GM12878 (cell line): ENCODE measurements around the gene SRRM3. TPM values are rescaled to one million over a fixed set of nuclear protein-coding genes. Genes with fewer than 3 reads are reported as not detected.

ENCODE experiments used
- ATAC-seq: fragments of 200-7000 bp; cut with Tn5 transposase; 3 replicates; pipeline ENCODE4 v1.9.1; 2020; ENCODE audit warnings: mild to moderate bottlenecking, moderate library complexity
- BruUV-seq: library from RNA; stranded (reverse); fragments of 400-500 nt; replicated peaks from 2 replicates; lab custom pipeline; 2021; lab: Mats Ljungman, UMichigan
- CTCF ChIA-PET: fragments of 300-600 bp; sonication (Branson Sonifier 250); formaldehyde crosslinking; extraction: SDS; loops from one replicate; lab custom pipeline; 2021; ENCODE audit warnings: inconsistent platforms; lab: Yijun Ruan, JAX
- POLR2A ChIA-PET: fragments of 350-600 bp; formaldehyde crosslinking; extraction: SDS; loops from one replicate; lab custom pipeline; 2021; ENCODE audit warnings: inconsistent platforms; lab: Charles Lee
- RAD21 ChIA-PET: fragments of 300-600 bp; sonication (Branson Sonifier 250); formaldehyde crosslinking; loops from one replicate; lab custom pipeline; 2023; ENCODE audit warnings: antibody characterized with exemption; ENCODE audit not compliant: unreplicated experiment; lab: Charles Lee
- SMC1A ChIA-PET: fragments of 300-600 bp; sonication (Branson Sonifier 250); formaldehyde crosslinking; loops from one replicate; lab custom pipeline; 2023; ENCODE audit not compliant: unreplicated experiment, uncharacterized antibody; lab: Charles Lee
- DNase-seq: peaks from one replicate; pipeline ENCODE4 v3.0.0-alpha.2; 2011; ENCODE audit warnings: low read depth, low spot score
- FAIRE-seq: peaks from 3 replicates; lab custom pipeline; 2011; peaks lifted over from hg19 to GRCh38; lab: Jason Lieb, UNC
- H2AFZ ChIP-seq: 2 replicates; pipeline ENCODE4 v1.6.0; 2011; ENCODE audit warnings: low read depth, low read length, control low read depth; ENCODE audit not compliant: control insufficient read depth
- H3K27ac ChIP-seq: 2 replicates; pipeline ENCODE4 v1.5.1; 2011; ENCODE audit warnings: control low read depth; ENCODE audit not compliant: control insufficient read depth, insufficient read depth
- H3K27me3 ChIP-seq, 2 experiments: replicated peaks in 1 of 2; 2 replicates each; pipeline versions ENCODE4 v1.6.0 to v1.6.1; 2011; ENCODE audit warnings: low read length in 1 of 2; ENCODE audit not compliant: control insufficient read depth in 2 of 2, insufficient read depth in 2 of 2
- H3K36me3 ChIP-seq, 2 experiments: 2 replicates each; pipeline ENCODE4 v1.5.1; 2011; ENCODE audit warnings: low read length in 1 of 2; ENCODE audit not compliant: control insufficient read depth in 2 of 2, insufficient read depth in 2 of 2
- H3K4me1 ChIP-seq: 2 replicates; pipeline ENCODE4 v1.6.1; 2011; ENCODE audit warnings: mild to moderate bottlenecking, low read length, moderate library complexity, mixed read lengths; ENCODE audit not compliant: control insufficient read depth, insufficient read depth
- H3K4me2 ChIP-seq: 2 replicates; pipeline ENCODE4 v1.6.0; 2011; ENCODE audit warnings: control low read depth; ENCODE audit not compliant: control insufficient read depth, insufficient read depth
- H3K4me3 ChIP-seq: fragments of 200-600 bp; sonication (generic); 2 replicates; pipeline ENCODE4 v1.5.1; 2016
- H3K79me2 ChIP-seq: 2 replicates; pipeline ENCODE4 v1.6.0; 2011; ENCODE audit warnings: low read length; ENCODE audit not compliant: control insufficient read depth, insufficient read depth
- H3K9ac ChIP-seq: 2 replicates; pipeline ENCODE4 v1.8.0; 2011; ENCODE audit warnings: low read length, control low read depth, mixed read lengths; ENCODE audit not compliant: control insufficient read depth, insufficient read depth
- H3K9me3 ChIP-seq: replicated peaks from 3 replicates; pipeline ENCODE4 v1.5.1; 2011; ENCODE audit warnings: mild to moderate bottlenecking, low read length; ENCODE audit not compliant: control insufficient read depth, insufficient read depth
- H4K20me1 ChIP-seq: 2 replicates; pipeline ENCODE4 v1.6.0; 2011; ENCODE audit not compliant: control insufficient read depth, insufficient read depth
- BACH1 ChIP-seq: fragments of 450-650 bp; IDR thresholded peaks from 2 replicates; pipeline ENCODE4 v1.6.1; 2017; ENCODE audit warnings: mild to moderate bottlenecking, borderline replicate concordance
- BCLAF1 ChIP-seq: fragments of 450-650 bp; IDR thresholded peaks from 2 replicates; pipeline ENCODE4 v1.6.1; 2017; ENCODE audit warnings: antibody characterized with exemption, mild to moderate bottlenecking, moderate library complexity
- CHD1 ChIP-seq: IDR thresholded peaks from 2 replicates; pipeline ENCODE4 v1.6.1; 2012; ENCODE audit warnings: low read depth, low read length, improper control_type of control experiment
- E2F8 ChIP-seq: fragments of 450-650 bp; IDR thresholded peaks from 2 replicates; pipeline ENCODE4 v1.6.1; 2018; ENCODE audit warnings: mild to moderate bottlenecking, low read depth, moderate library complexity; ENCODE audit not compliant: partially characterized antibody
- EZH2 ChIP-seq: IDR thresholded peaks from 2 replicates; pipeline ENCODE4 v1.6.1; 2012; ENCODE audit warnings: low read depth, mild to moderate bottlenecking, control low read depth, inconsistent platforms, low read length, borderline replicate concordance; ENCODE audit not compliant: control insufficient read depth
- FOS ChIP-seq: IDR thresholded peaks from 3 replicates; pipeline ENCODE4 v1.6.1; 2011; ENCODE audit warnings: borderline replicate concordance; ENCODE audit not compliant: insufficient read length; ENCODE audit errors: extremely low read depth
- HSF1 ChIP-seq: fragments of 150-350 bp; IDR thresholded peaks from 2 replicates; pipeline ENCODE4 v1.6.1; 2014; ENCODE audit warnings: mild to moderate bottlenecking, low read depth, low read length
- IKZF1 ChIP-seq: fragments of 450-650 bp; conservative IDR thresholded peaks from 2 replicates; pipeline ENCODE4 v1.6.1; 2017; ENCODE audit warnings: antibody characterized with exemption, mild to moderate bottlenecking
- JUND ChIP-seq: IDR thresholded peaks from 2 replicates; pipeline ENCODE4 v1.6.1; 2012; ENCODE audit warnings: low read depth, mild to moderate bottlenecking, low read length, improper control_type of control experiment, moderate library complexity
- MYC ChIP-seq: IDR thresholded peaks from 2 replicates; pipeline ENCODE4 v1.6.1; 2011; ENCODE audit warnings: mild to moderate bottlenecking, low read length, moderate library complexity, inconsistent platforms; ENCODE audit not compliant: insufficient read depth, insufficient replicate concordance, insufficient read length, severe bottlenecking
- PKNOX1 ChIP-seq: fragments of 450-650 bp; IDR thresholded peaks from 2 replicates; pipeline ENCODE4 v1.6.1; 2016; ENCODE audit warnings: mild to moderate bottlenecking
- SIX5 ChIP-seq: IDR thresholded peaks from 2 replicates; pipeline ENCODE4 v1.6.1; 2011; ENCODE audit warnings: mild to moderate bottlenecking, low read depth, low read length, moderate library complexity; ENCODE audit not compliant: severe bottlenecking
- STAT1 ChIP-seq: fragments of 450-650 bp; conservative IDR thresholded peaks from 2 replicates; pipeline ENCODE4 v1.6.1; 2014; ENCODE audit warnings: antibody characterized with exemption, mild to moderate bottlenecking
- TCF7 ChIP-seq: IDR thresholded peaks from 2 replicates; pipeline ENCODE4 v1.6.1; 2014; ENCODE audit warnings: antibody characterized with exemption, borderline replicate concordance
- ZNF207 ChIP-seq: fragments of 450-650 bp; IDR thresholded peaks from 2 replicates; pipeline ENCODE4 v1.6.1; 2014; ENCODE audit warnings: antibody characterized with exemption, mild to moderate bottlenecking, borderline replicate concordance
- WGBS: methylation state at CpG from one replicate; pipeline ENCODE4 v1.1.6; 2016; ENCODE audit warnings: low lambda C conversion rate; ENCODE audit not compliant: insufficient replicate concordance, insufficient coverage; ENCODE audit errors: missing lambda C conversion rate; 5-methylcytosine and 5-hydroxymethylcytosine counted together
- in situ Hi-C: fragments of 300-500 bp; cut with MboI; formaldehyde crosslinking; loops from 9 replicates; pipeline ENCODE4 v1.14.3; 2018; ENCODE audit warnings: mixed read lengths
- intact Hi-C: fragments of 100-400 bp; cut with micrococcal nuclease; formaldehyde crosslinking; loops from one replicate; pipeline ENCODE4 v1.14.2; 2022; ENCODE audit not compliant: unreplicated experiment
- polyA plus RNA-seq, 11 experiments: library from polyadenylated mRNA; depleted of rRNA in 4 of 11; unstranded in 6 of 11; stranded (reverse) in 5 of 11; fragments of >200 nt; fragmentation: Nextera tagmentation in 4 of 11; fragmentation: Illumina TruSeq in 1 of 11; extraction: Ambion mirVana in 4 of 11; extraction: Trizol in 1 of 11; gene quantifications; 1 replicate in 1 of 11; 2 replicates in 10 of 11; pipeline versions ENCODE4 v1.2.1 to v1.2.3, GENCODE V29; 2011 to 2016; ENCODE audit warnings: inconsistent platforms in 2 of 11, missing spikeins in 2 of 11, low read depth in 1 of 11
- total RNA-seq, 4 experiments: library from RNA; depleted of rRNA in 3 of 4; stranded (reverse); fragments of >200 nt in 3 of 4; fragmentation: Illumina TruSeq in 1 of 4; extraction: Trizol in 1 of 4; gene quantifications; 2 replicates each; pipeline versions ENCODE4 v1.2.1 to v1.2.3, GENCODE V29; 2013 to 2021

Gene SRRM3
- total and polyA plus RNA-seq, 10 of the 15 experiments (the other 5 are each of a cell fraction or from before 2014, with no cell fraction given) = 0.03 to 0.15 (median 0.05) TPM; not detected in 6

GRCh38 chr7:76225951-76226350, 24.3 kb downstream of the SRRM3 start:
- intact Hi-C loops = no loop called here
- DNase-seq (no peak), FAIRE-seq (no peak), ATAC-seq (no peak)
- ChIA-PET POLR2A (interaction anchor here (0.6 kb wide), 1 partner anchor 52 kb away, joined by 6 read pairs; no protein-coding TSS in a partner anchor), RAD21 (no interaction called here), SMC1A (no interaction called here), CTCF (no interaction called here)
- in situ Hi-C loops = no loop called here
- WGBS = 31% methylated on average over 2 of the region's 2 CpGs
- H2AFZ ChIP-seq = no peak overlapping the region
- no peaks in the 10 kb centered on the region for H3K79me2 ChIP-seq
- no peak overlapping the region for H3K4me3 ChIP-seq
- no peak overlapping the region for H3K9ac ChIP-seq
- BruUV-seq = no TSS peak
- no peaks in the 10 kb centered on the region for H4K20me1 ChIP-seq
- H3K9me3 ChIP-seq = no peaks in the 10 kb centered on the region
- no peaks in the 10 kb centered on the region for H3K27me3 ChIP-seq
- H3K36me3 ChIP-seq = no peaks in the 10 kb centered on the region
- no peak overlapping the region for H3K4me2 ChIP-seq
- TF ChIP-seq HSF1 = no peak
- TF ChIP-seq PKNOX1 = no peak
- no peak for TF ChIP-seq E2F8
- TF ChIP-seq FOS = no peak
- no peak for TF ChIP-seq BACH1
- no peak for TF ChIP-seq STAT1
- TF ChIP-seq CHD1 = no peak
- no peak for TF ChIP-seq ZNF207
- TF ChIP-seq EZH2 = no peak
- TF ChIP-seq SIX5 = no peak
- no peak for TF ChIP-seq MYC
- TF ChIP-seq TCF7 = no peak
- TF ChIP-seq BCLAF1 = no peak
- TF ChIP-seq JUND = no peak
- TF ChIP-seq IKZF1 = no peak
- H3K27ac ChIP-seq = no peak overlapping the region
- H3K4me1 ChIP-seq = no peaks in the 10 kb centered on the region
